Measurements from ENCODE around the gene DHRS1. TPM values are rescaled to one million over a fixed set of nuclear protein-coding genes. Genes with fewer than 3 reads are reported as not detected.
A peak's percentile ranks its signal among the peaks of the same experiment; 100 is the strongest.

DHRS1 gene
- polyA plus RNA-seq, 1 donor: 81.3 TPM

DNA sequence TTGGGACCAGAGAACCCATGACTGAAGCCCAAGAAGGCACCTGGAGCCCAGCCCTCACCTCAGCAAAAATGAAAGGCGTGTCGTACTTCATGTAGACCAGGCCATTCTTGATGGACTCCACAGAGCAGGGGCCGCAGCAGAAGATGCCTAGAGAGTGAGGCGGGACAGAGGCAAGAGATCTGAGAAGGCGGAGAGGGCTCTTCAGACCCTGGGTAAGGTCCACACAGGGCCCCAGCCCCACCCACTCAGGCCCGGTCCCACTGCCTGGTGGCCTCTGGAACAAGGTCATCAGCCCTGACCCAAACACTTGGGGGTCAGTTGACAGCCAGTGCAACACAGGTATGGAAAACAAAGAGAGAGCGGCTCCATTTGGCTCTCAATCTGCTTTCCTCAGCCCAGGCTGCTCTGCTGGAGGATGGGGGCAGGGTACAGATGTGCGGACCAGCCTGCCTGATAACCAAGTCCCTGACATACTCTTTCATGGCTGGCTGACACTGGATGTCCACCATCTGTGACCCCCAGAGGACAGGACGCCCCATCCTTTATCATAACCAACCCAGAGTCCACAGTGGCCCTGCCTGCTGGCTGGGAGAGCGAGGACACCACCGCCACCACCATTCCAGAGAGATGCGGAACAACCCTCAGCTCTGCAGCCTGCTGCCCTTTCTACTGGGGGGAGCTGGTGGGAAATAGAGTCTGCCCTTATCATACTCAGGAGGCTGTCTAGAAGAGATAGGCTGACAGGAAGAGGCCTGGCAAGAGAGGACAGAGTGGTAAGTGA is 43.5 kb downstream of the DHRS1 start:
- DNase-seq: peak in 1 of 2 donors; percentile 42
- peaks cover 12% of the 10 kb centered on the region for H3K4me1 ChIP-seq (ENCODE audit: control insufficient read depth, insufficient read depth, low read length)
- H3K36me3 ChIP-seq (ENCODE audit: control insufficient read depth, insufficient read depth, low read length): peaks cover 5% of the 10 kb centered on the region
- no peaks in the 10 kb centered on the region for H3K27me3 ChIP-seq (ENCODE audit: control insufficient read depth, insufficient read depth, low read length)
- no peak overlapping the region for H3K27ac ChIP-seq (ENCODE audit: low read length)
- no peak overlapping the region for H3K4me3 ChIP-seq (ENCODE audit: low read length)
- no CpG with 5 or more reads among the region's 12 CpGs for WGBS (ENCODE audit: insufficient coverage, low lambda C conversion rate)
- H3K9me3 ChIP-seq (ENCODE audit: control insufficient read depth, low read depth, low read length): no peaks in the 10 kb centered on the region

DNA sequence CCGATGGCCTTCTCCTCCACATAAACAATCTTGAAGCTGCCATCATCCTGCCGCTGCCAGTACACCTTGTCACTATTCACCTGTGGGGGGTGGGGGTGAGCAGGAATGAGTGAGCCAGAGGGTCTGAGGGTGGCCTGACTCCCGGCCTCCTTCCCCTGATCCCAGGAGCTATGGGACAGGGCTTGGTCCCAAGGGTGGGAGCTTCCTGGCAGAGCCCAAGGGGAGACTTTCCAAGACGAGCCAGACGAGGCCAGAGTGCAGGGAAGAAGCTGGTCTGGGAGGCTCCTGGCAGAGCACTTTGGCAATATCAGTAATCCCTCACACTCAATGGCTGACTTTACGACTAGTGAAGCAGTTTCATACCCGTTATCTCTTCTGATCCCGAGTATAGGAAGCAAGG is 44.1 kb downstream of the DHRS1 start:
- no CpG with 5 or more reads among the region's 8 CpGs for WGBS (ENCODE audit: insufficient coverage, low lambda C conversion rate)
- Histone ChIP-seq H3K4me3 (ENCODE audit: low read length) (no peak overlapping the region), H3K4me1 (ENCODE audit: control insufficient read depth, insufficient read depth, low read length) (peaks cover 12% of the 10 kb centered on the region), H3K36me3 (ENCODE audit: control insufficient read depth, insufficient read depth, low read length) (peaks cover 5% of the 10 kb centered on the region), H3K27me3 (ENCODE audit: control insufficient read depth, insufficient read depth, low read length) (no peaks in the 10 kb centered on the region), H3K27ac (ENCODE audit: low read length) (no peak overlapping the region), H3K9me3 (ENCODE audit: control insufficient read depth, low read depth, low read length) (no peaks in the 10 kb centered on the region)
- no peak for DNase-seq

- Histone ChIP-seq H3K36me3 (ENCODE audit: control insufficient read depth, insufficient read depth, low read length) (peaks cover 5% of the 10 kb centered on the region), H3K4me1 (ENCODE audit: control insufficient read depth, insufficient read depth, low read length) (peaks cover 12% of the 10 kb centered on the region), H3K4me3 (ENCODE audit: low read length) (no peak overlapping the region), H3K9me3 (ENCODE audit: control insufficient read depth, low read depth, low read length) (no peaks in the 10 kb centered on the region), H3K27me3 (ENCODE audit: control insufficient read depth, insufficient read depth, low read length) (no peaks in the 10 kb centered on the region), H3K27ac (ENCODE audit: low read length) (no peak overlapping the region)
- DNase-seq: no peak
- no CpG with 5 or more reads among the region's 19 CpGs for WGBS (ENCODE audit: insufficient coverage, low lambda C conversion rate)
Measured at GRCh38 chr14:24254630-24255392, 44.8 kb downstream of the DHRS1 start.

- H3K9me3 ChIP-seq (ENCODE audit: control insufficient read depth, low read depth, low read length): no peaks in the 10 kb centered on the region
- H3K4me3 ChIP-seq (ENCODE audit: low read length): no peak overlapping the region
- peaks cover 5% of the 10 kb centered on the region for H3K36me3 ChIP-seq (ENCODE audit: control insufficient read depth, insufficient read depth, low read length)
- no peak overlapping the region for H3K27ac ChIP-seq (ENCODE audit: low read length)
- H3K4me1 ChIP-seq (ENCODE audit: control insufficient read depth, insufficient read depth, low read length): peaks cover 12% of the 10 kb centered on the region
- DNase-seq: no peak
- no peaks in the 10 kb centered on the region for H3K27me3 ChIP-seq (ENCODE audit: control insufficient read depth, insufficient read depth, low read length)
- no CpG with 5 or more reads among the region's 7 CpGs for WGBS (ENCODE audit: insufficient coverage, low lambda C conversion rate)
Measured at GRCh38 chr14:24253936-24254335, 45.6 kb downstream of the DHRS1 start.

GRCh38 chr14:24252289-24253124 is 47.1 kb downstream of the DHRS1 start:
- Histone ChIP-seq H3K9me3 (ENCODE audit: control insufficient read depth, low read depth, low read length) (no peaks in the 10 kb centered on the region), H3K27ac (ENCODE audit: low read length) (no peak overlapping the region), H3K4me3 (ENCODE audit: low read length) (no peak overlapping the region), H3K36me3 (ENCODE audit: control insufficient read depth, insufficient read depth, low read length) (peaks cover 5% of the 10 kb centered on the region), H3K4me1 (ENCODE audit: control insufficient read depth, insufficient read depth, low read length) (peaks cover 12% of the 10 kb centered on the region), H3K27me3 (ENCODE audit: control insufficient read depth, insufficient read depth, low read length) (no peaks in the 10 kb centered on the region)
- peak; percentile 55 to 75 for DNase-seq
- WGBS (ENCODE audit: insufficient coverage, low lambda C conversion rate): no CpG with 5 or more reads among the region's 11 CpGs

DNA sequence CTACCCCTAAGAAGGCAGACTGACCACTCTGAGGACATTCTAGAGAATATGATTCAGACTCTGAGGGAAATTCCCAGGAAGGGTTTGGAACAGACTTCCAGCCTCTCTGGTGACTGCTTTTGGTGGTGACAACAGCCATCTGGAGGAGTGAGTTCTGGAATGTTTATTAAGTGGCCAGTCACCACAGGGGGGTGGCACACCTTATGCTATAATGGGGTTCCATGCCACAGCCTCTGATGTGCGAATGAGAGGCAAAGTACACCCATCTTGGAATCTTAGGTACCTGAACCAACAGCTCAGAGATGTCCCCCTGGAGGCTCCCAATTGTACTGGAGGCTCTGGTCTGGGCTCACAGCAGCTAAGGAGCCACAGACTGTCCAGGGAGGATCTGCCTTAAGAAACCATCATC is 47.7 kb downstream of the DHRS1 start:
- no peak for DNase-seq
- WGBS (ENCODE audit: insufficient coverage, low lambda C conversion rate): no CpG with 5 or more reads among the region's 1 CpG

DNA sequence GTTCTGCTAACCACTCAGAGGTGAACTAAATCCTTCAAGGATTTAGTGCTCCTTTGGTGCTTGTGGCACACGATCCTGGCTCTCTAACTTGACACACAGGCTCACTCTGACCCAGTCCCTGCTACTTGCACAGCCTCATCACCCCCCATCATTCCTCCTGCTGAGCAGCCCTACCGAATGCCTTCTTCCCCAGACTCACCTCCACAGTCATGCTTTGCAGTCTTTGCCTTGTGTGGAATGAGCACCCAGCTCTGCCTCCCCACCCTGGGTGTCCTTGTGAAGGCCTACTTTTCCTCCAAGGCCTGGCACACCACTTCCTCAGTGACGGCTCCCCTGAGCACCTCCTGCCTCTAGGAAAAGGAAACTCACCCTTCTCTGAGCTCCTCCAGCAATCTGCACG is 49.2 kb downstream of the DHRS1 start:
- H3K27ac ChIP-seq (ENCODE audit: low read length): no peak overlapping the region
- 55% methylated on average over 2 of the region's 4 CpGs for WGBS (ENCODE audit: insufficient coverage, low lambda C conversion rate)
- no peaks in the 10 kb centered on the region for H3K9me3 ChIP-seq (ENCODE audit: control insufficient read depth, low read depth, low read length)
- no peaks in the 10 kb centered on the region for H3K27me3 ChIP-seq (ENCODE audit: control insufficient read depth, insufficient read depth, low read length)
- H3K4me3 ChIP-seq (ENCODE audit: low read length): no peak overlapping the region
- H3K4me1 ChIP-seq (ENCODE audit: control insufficient read depth, insufficient read depth, low read length): peaks cover 17% of the 10 kb centered on the region
- DNase-seq: no peak
- H3K36me3 ChIP-seq (ENCODE audit: control insufficient read depth, insufficient read depth, low read length): peaks cover 5% of the 10 kb centered on the region

More for the DNA sequence above, 47.7 kb downstream of the DHRS1 start:
- Histone ChIP-seq H3K4me3 (ENCODE audit: low read length) (no peak overlapping the region), H3K27ac (ENCODE audit: low read length) (no peak overlapping the region), H3K27me3 (ENCODE audit: control insufficient read depth, insufficient read depth, low read length) (no peaks in the 10 kb centered on the region), H3K9me3 (ENCODE audit: control insufficient read depth, low read depth, low read length) (no peaks in the 10 kb centered on the region), H3K4me1 (ENCODE audit: control insufficient read depth, insufficient read depth, low read length) (peaks cover 13% of the 10 kb centered on the region), H3K36me3 (ENCODE audit: control insufficient read depth, insufficient read depth, low read length) (peaks cover 5% of the 10 kb centered on the region)

DNA sequence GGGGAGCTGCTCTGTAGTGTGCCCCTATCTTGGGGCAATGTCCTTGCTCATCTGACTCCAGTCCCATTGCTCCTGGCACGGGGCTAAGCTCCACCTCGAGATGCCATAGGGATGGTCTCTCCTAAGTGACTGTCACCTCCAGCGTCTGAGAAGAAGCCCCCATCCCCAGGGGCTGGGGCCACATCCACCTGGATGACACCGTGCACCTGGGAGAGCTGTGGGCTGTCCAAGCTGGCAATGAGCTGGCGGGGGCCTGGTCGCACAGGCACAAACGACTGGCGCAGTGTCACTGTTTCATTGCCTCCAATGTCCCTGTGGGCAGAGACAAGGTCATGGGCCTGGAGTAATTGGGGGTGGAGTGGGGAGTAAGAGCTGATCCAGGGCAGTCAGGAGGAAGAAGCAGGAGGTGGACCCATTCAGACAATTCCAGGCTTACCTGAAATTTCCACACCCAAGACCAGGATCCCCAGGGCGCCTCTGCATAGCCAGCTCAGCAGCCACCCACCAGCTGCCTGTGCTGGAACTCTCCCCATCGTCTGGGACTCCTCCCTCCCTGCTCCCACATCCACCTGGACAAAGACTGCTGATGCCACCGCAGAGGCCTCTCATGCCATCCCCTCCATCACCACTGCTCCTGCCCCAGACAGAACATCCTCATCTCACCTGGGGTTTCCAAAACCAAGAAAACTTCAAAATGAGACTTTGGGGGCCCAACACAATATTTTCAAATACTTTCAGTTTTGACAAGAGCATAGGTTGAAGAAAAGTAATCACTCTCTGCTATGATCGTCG is 50.2 kb downstream of the DHRS1 start:
- peaks cover 2% of the 10 kb centered on the region for H3K36me3 ChIP-seq (ENCODE audit: control insufficient read depth, insufficient read depth, low read length)
- no peak overlapping the region for H3K4me3 ChIP-seq (ENCODE audit: low read length)
- peaks cover 17% of the 10 kb centered on the region for H3K4me1 ChIP-seq (ENCODE audit: control insufficient read depth, insufficient read depth, low read length)
- no peaks in the 10 kb centered on the region for H3K9me3 ChIP-seq (ENCODE audit: control insufficient read depth, low read depth, low read length)
- no peak for DNase-seq
- 100% methylated on average over 2 of the region's 13 CpGs for WGBS (ENCODE audit: insufficient coverage, low lambda C conversion rate)
- H3K27ac ChIP-seq (ENCODE audit: low read length): no peak overlapping the region
- H3K27me3 ChIP-seq (ENCODE audit: control insufficient read depth, insufficient read depth, low read length): no peaks in the 10 kb centered on the region

DNA sequence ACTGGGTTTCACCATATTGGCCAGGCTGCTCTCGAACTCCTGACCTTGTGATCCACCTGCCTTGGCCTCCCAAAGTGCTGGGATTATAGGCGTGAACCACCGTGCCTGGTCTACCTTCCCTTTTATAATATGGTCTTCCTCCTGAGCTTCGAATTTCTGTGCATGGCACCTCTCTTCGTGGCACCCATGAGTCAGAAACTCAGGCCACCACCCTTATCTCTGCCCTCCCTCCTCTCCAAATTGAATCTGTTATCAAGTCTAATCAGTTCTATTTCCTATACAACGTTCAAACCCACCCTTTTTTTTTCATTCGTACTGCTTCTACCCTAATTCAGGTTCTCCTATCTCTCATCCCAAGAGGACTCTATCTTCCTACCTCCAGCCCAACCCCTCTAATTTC is 52.2 kb downstream of the DHRS1 start:
- peaks cover 16% of the 10 kb centered on the region for H3K4me1 ChIP-seq (ENCODE audit: control insufficient read depth, insufficient read depth, low read length)
- WGBS (ENCODE audit: insufficient coverage, low lambda C conversion rate): 76% methylated on average over 3 of the region's 7 CpGs
- no peaks in the 10 kb centered on the region for H3K27me3 ChIP-seq (ENCODE audit: control insufficient read depth, insufficient read depth, low read length)
- no peaks in the 10 kb centered on the region for H3K9me3 ChIP-seq (ENCODE audit: control insufficient read depth, low read depth, low read length)
- DNase-seq: no peak
- H3K27ac ChIP-seq (ENCODE audit: low read length): peak overlapping the region; percentile 53
- H3K4me3 ChIP-seq (ENCODE audit: low read length): no peak overlapping the region
- no peaks in the 10 kb centered on the region for H3K36me3 ChIP-seq (ENCODE audit: control insufficient read depth, insufficient read depth, low read length)

All from large intestine (tissue), 3 donors.